ENCODE results near the gene DCTN3. TPM values are rescaled to one million over a fixed set of nuclear protein-coding genes. Genes with fewer than 3 reads are reported as not detected.
A peak's percentile ranks its signal among the peaks of the same experiment; 100 is the strongest.
"Not testable (repeated sequence)": the region's sequence is repeated elsewhere in the genome, so short reads cannot be mapped to it uniquely, and the experiment has no call there.

Gene DCTN3
- total RNA-seq, 1 experiment from 2014 or later = 98.4 TPM

- DNase-seq (ENCODE audit: low spot score) = no peak
These were observed 26.7 kb upstream of the DCTN3 start for GRCh38 chr9:34647084-34647403.

- peak; percentile 73 for DNase-seq (ENCODE audit: low spot score)
These were observed 26.2 kb upstream of the DCTN3 start, which contains the start of gene GALT for GRCh38 chr9:34646211-34647083. GALT (plus strand) TSS chr9:34646675; CDS start chr9:34646705, 30 bp downstream.

GRCh38 chr9:34644766-34645314, 24.5 kb upstream of the DCTN3 start:
- DNase-seq (ENCODE audit: low spot score) = no peak

- no peak for DNase-seq (ENCODE audit: low spot score)
These were observed 22.4 kb upstream of the DCTN3 start for GRCh38 chr9:34642679-34643078.

DNA sequence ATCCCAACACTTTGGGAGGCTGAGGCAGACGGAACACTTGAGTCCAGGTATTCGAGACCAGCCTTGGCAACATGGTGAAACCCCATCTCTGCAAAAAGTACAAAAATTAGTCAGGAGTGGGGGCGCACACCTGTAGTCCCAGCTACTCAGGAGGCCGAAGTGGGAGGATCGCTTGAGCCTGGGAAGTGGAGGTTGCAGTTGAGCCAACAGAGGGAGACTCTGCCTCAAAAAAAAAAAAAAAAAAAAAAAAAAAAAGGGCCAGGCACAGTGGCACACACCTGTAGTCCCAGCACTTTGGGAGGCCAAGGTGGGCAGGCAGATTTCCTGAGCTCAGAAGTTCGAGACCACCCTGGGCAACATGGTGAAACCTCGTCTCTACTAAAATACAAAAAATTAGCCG, 19.0 kb upstream of the DCTN3 start:
- not testable (repeated sequence) for DNase-seq (ENCODE audit: low spot score)

DNA sequence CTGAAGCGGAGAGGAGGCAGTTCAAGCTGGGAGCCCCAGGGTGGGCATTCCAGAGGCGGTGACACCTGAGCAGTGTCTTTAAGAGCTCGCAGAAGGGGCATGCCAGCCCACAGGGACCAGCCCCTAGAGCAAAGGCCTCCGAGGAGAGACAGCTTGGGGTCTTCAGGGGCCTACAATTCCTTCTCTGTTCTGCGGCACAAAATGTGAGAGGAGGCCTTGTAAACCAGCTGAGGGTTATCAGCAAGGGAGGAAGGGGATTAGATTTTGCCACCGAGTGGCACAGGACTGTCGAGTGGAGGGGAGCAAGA, 17.8 kb upstream of the DCTN3 start:
- DNase-seq (ENCODE audit: low spot score) = no peak

DNA sequence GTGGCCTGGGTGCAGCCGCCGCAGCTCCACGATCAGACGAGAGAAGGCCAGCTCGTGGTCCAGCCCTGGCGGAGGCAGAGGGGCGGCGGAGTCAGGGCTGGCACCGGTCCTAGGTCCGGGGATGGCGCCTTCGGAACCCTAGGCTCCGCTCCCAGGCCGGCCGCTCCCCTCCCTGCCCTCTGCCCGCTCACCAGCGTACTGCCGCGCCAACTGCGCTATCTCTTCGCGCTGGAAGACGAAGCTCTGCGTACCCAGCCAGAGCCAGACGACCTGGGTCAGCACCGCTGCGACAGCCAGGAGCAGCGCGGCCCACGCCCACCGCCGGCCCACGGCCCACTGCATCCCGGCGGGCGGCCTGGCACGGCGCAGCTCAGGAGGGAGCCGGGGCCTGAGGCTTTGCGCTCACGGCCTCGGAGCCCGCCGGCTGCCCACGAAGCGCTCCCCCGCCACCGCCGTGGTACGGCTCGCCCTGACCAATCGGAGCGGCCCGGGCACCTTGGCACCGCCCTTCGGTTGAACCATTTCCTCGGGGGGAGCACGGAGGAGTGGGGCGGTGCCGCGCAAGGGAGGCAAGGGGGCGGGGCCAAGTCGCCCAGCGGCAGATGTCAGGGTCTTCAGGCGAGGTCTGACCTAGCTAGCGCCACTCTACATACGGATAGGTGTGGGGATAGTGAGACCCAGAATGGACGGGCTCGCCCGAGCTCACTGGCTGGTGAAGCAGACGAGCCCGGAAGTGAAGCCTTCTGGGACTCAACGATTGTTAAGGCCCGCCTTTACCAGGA, 17.3 kb upstream of the DCTN3 start, which contains the start of gene SIGMAR1:
TSS of gene SIGMAR1 (minus strand) at position 432 of the 782 bp plus-strand sequence. CDS start at position 342, 90 bp downstream.
- peak; percentile 70 for DNase-seq (ENCODE audit: low spot score)

GRCh38 chr9:34636791-34637355, 16.6 kb upstream of the DCTN3 start:
- DNase-seq (ENCODE audit: low spot score) = no peak

- DNase-seq (ENCODE audit: low spot score) = no peak
These were observed 15.3 kb upstream of the DCTN3 start for GRCh38 chr9:34635556-34635955.

DNA sequence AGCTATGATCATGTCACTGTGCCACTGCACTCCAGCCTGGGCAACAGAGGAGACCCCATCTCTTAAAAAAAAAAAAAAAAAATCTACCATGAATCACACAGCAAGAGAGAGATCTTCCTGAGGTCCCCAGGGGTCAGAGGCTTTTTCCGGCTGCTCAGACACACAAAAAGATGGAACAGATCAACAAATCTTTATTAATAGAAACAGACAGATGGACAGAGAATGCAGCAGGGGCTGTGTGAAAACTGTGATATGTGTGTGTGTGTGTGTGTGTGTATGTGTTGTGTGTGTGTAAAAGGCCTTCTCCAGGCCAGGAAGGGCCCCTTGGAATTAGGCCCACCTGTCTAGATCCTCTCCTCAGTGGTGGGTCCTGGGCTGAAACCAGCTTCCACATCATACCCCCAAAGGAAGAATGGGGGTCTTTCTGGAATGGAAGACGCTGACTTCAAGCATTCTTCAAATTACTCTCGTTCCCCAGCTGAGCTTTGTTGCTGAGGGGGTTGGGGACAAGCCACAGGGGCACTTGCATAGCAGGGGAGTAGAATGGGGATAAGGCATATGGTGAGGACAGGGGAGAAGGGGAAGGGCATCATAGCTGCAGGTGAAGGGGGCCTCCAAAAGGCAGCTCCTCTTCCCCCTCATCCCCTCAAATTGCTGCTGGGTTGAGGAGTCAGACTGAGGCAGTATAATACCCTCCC, 14.4 kb upstream of the DCTN3 start:
- no peak for DNase-seq (ENCODE audit: low spot score)

DNA sequence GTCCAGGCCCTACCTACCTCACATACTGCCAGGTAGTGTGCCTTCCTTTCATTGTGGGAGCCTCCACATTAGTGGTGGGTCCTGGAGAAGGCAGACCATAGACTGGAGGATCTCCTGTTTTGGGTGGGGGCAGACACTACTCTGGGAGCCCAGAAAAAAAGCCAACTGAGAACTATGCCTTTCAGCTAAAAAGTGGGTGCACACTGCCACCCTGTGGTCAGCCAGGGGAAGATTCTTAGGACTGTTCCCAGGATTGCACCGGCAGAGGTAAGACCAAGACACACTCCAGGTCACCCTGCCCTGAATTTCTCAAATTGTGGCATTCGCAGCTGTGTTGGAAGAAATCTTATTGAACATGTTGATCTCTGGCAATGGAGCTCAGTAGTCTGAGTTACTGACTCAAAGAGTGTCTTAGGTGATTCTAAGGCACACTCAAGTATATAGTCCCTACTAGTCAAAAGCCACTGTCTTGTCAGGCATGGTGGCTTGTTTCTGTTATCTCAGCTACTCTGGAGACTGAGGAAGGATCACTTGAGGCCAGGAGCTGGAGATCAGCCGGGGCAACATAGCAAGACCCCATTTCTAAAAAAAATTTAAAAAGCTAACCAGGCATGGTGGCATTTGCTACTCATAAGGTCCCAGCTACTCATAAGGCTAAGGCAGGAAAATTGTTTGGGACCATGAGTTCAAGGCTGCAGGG, 13.7 kb upstream of the DCTN3 start:
- peak; percentile 51 for DNase-seq (ENCODE audit: low spot score)

DNA sequence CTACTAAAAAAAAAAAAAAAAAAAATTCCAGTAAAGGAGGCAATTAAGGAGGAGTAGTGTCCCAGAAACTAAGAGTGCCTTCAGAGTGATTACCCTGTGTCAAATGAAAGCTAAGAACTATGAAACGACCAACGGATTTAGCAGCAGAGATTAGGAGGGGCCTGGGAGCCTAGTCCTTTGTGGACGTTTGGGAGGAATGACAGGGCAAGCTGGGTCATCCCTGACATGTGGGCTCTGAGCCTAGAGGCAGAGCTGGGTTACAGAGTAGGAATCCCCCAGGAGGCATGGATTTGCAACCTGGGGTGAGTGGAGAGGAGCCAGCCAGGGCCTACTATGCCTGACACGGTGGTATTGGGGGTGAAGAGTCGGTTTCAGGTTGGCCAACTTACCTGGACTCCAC, 12.9 kb upstream of the DCTN3 start:
- no peak for DNase-seq (ENCODE audit: low spot score)

DNA sequence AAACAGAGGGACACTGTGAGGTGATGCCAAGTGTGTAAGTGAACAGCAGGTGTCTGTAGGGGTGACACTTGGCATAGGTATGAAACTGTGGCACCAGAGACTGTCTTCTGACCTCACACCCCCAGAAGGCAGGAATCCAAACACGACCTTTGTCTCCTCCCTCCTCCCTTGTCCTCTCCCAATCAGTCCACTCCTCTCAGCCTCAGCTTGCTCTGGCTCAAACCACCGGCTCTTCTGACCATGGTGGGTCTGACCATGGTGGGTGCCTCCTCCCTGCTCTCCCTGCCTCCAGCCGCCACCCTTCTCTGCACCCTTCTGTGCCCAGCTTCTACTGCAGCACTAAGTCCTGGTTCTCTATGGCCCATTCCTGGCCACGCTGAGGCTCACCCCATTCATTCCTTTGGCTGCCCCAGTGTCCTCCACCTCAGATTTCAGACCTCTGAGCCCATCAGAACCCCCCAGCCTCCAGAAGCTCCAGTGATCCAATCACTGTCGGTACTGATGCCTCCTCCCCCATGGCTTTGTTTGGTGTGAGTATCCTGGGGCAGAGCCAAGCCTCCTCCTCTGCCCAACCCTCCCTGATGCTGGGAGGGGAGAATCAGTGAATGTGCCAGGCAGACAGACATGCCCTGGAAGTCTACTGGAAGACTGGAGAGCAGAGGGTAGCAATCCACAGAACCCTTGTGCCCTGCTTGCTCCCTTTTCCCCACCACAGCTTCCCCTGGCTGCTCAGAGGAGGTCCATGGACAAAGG, 10.3 kb upstream of the DCTN3 start:
- DNase-seq (ENCODE audit: low spot score) = no peak

DNA sequence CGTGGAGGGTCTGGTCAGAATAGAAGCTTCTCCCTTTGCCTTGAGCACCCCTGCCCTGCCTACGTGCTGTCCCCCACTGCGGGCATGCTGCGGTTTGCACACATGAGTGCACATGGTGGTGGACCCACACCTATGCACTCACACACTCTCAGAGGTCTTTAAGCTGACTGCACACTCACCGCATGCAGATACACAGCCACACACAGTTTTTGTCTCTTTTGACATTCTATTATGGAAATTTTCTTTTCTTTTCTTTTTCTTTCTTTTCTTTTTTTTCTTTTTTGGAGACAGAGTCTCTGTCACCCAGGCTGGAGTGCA, 9.2 kb upstream of the DCTN3 start:
- no peak for DNase-seq (ENCODE audit: low spot score)

GRCh38 chr9:34628656-34629490, 8.6 kb upstream of the DCTN3 start, which contains the start of gene ARID3C:
ARID3C (minus strand) TSS chr9:34629066; CDS start chr9:34628014, 1,052 bp downstream.
- DNase-seq (ENCODE audit: low spot score) = no peak

DNA sequence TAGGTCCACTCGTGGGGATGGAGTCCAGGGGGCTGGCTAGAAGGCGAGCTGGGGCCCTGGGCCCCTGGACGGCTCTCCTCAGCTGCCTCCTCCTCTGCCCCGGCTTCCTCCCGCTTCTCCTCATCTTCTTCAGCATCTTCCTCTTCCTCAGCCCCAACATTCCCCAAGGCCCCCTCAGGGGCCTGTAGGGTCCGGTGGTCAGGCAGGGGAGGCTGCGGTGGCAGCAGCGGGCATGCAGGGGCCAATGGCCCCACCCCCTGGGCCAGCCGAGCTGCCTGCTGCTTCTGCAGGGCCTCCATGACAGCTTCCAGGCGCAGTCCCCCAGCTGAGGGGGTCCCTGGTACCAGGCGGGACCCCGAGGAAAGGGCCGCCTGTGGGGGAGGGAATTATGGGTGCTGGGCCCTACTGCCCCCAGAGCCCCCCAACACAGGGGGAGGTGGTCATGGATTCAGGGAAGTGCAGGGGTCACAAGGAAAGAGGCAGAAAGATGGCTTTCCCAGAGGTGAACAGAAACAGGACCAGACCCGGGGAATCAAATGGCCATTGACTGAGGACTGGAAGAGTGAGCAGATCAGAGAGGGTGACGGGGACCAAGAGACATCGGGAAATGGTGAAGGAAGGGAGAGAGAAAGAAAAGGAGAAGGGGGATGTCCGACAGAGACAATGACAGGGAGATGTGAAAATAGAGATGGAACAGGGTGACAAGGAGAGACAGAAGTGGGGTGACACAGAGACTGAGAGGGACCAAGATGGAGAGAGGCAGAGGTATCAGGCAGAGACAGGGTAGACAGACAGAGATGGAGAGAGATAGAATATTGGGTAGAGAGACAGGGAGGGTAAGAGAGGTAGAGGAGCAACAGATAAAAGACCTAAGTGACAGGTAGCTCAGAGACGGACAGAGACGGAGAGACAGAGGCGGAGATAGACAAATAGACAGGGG, 7.7 kb upstream of the DCTN3 start:
- no peak for DNase-seq (ENCODE audit: low spot score)

DNA sequence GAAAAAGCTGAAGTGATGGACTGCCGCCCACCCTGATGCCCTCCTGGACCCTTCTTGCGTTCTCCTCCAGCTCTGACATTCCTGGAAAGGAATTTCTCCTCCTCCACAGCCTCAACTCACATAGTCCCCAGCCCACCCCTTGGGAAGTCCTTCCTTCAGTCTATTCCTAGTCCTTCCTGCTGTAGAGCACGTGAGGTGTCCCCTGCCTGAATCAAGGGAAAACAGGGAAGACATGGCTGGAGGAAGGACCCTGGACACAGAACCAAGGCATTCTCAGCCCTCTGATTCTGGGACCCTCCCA, 4.8 kb upstream of the DCTN3 start:
- no peak for DNase-seq (ENCODE audit: low spot score)

DNA sequence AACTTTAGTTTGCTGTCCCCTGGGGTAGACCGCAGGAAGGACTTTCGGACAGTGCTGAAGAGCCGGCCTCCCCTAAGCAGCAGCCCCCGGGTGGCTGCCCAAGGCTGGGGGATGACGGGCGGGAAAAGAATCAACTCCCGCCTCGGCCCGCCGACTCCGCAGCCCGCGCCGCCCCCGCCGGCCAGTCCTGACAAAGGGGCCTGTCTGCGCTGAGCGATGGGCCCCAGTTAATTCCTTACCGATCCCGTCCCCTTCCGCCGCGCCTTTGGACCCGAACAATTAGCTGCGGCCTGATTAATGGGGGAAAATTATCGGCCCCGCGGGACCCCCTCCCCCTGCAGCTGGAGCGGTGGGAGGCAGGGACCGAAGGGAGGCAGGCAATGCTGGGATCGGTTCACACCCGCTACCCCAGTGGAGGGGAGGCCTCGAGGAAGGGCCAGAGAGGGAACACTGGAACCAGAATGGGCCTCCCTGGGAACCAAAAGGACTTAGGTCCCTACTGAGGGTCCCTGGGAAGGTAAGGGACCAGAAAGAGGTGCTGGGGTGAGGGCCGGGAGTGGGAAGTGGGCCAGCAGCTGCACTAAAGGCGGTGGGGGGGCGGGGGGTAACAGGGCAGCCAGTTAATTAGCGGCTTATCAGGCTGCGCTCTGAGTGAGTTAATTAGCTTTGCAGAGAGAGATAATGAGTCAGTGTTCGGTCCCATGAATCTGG, 4.3 kb upstream of the DCTN3 start:
- DNase-seq (ENCODE audit: low spot score) = no peak

Measured in A172 (cell line).